Measurements from ENCODE around the gene CALHM3. TPM values are rescaled to one million over a fixed set of nuclear protein-coding genes. Genes with fewer than 3 reads are reported as not detected.
"Not testable (repeated sequence)": the region's sequence is repeated elsewhere in the genome, so short reads cannot be mapped to it uniquely, and the experiment has no call there.

CALHM3 gene
- total and polyA plus RNA-seq, 2 experiments from 2014 or later, result not detected

DNA sequence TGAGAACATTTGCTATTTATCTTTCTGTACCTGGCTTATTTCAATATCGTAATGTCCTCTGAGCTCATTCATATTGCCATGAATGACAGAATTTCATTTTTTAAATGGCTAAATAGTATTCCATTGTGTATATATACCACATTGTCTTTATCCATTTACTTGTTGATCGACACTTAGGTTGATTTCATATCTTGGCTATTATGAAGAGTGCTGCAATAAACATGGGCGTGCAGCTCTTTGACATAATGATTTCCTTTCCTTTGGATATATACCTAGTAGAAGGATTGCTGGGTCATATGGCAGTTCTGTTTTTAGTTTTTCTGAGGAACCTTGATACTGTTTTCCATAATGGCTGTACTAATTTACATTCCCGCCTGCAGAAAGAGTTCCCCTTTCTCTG lies 44.6 kb upstream of the CALHM3 start:
- Histone ChIP-seq H2AFZ (no peak overlapping the region), H3K27me3 (no peaks in the 10 kb centered on the region), H3K9me2 (replicated peaks; ENCODE audit: insufficient read depth) (no peaks in the 10 kb centered on the region), H3K4me2 (no peak overlapping the region), H3K79me2 (no peaks in the 10 kb centered on the region), H3K4me3 (no peak overlapping the region), H3K4me1 (ENCODE audit: insufficient read depth) (no peaks in the 10 kb centered on the region), H4K20me1 (ENCODE audit: insufficient read depth, poor library complexity, severe bottlenecking) (no peaks in the 10 kb centered on the region), H3K9me3 (ENCODE audit: low read depth) (no peaks in the 10 kb centered on the region), H3K36me3 (replicated peaks; ENCODE audit: insufficient read depth, low read depth) (no peaks in the 10 kb centered on the region), H3K27ac (no peak overlapping the region)
- WGBS (ENCODE audit: low lambda C conversion rate, missing lambda C conversion rate), result 93% methylated on average over 4 of the region's 4 CpGs
- TF ChIP-seq EZH2 (IDR thresholded peaks at IDR 0.05; ENCODE audit: borderline replicate concordance), result no peak
- TF ChIP-seq, protein P1, sequence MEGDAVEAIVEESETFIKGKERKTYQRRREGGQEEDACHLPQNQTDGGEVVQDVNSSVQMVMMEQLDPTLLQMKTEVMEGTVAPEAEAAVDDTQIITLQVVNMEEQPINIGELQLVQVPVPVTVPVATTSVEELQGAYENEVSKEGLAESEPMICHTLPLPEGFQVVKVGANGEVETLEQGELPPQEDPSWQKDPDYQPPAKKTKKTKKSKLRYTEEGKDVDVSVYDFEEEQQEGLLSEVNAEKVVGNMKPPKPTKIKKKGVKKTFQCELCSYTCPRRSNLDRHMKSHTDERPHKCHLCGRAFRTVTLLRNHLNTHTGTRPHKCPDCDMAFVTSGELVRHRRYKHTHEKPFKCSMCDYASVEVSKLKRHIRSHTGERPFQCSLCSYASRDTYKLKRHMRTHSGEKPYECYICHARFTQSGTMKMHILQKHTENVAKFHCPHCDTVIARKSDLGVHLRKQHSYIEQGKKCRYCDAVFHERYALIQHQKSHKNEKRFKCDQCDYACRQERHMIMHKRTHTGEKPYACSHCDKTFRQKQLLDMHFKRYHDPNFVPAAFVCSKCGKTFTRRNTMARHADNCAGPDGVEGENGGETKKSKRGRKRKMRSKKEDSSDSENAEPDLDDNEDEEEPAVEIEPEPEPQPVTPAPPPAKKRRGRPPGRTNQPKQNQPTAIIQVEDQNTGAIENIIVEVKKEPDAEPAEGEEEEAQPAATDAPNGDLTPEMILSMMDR (IDR thresholded peaks at IDR 0.05; ENCODE audit: poor library complexity), result no peak
- no peak for TF ChIP-seq EZH2phosphoT487 (IDR thresholded peaks at IDR 0.05; ENCODE audit: low read depth, severe bottlenecking, unreplicated experiment)
- no peak for DNase-seq (ENCODE audit: low spot score)

DNA sequence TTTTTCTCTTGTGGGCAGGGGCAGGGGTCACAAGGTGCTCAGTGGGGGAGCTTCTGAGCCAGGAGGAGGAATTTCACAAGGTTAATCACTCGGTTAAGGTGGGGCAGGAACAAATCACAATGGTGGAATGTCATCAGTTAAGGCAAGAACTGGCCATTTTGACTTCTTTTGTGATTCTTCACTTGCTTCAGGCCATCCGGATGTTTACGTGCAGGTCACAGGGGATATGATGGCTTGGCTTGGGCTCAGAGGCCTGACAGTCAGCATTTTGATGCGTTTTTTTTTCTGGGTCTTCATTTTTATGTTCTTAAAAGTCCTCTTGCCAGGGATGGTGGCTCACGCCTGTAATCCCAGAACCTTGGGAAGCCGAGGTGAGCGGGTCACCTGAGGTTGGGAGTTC lies 43.0 kb upstream of the CALHM3 start:
- H3K79me2 ChIP-seq; H4K20me1 ChIP-seq (ENCODE audit: insufficient read depth, poor library complexity, severe bottlenecking); H3K4me2 ChIP-seq; H3K4me1 ChIP-seq (ENCODE audit: insufficient read depth); H3K9me2 ChIP-seq (replicated peaks; ENCODE audit: insufficient read depth); H3K4me3 ChIP-seq; H3K36me3 ChIP-seq (replicated peaks; ENCODE audit: insufficient read depth, low read depth); H3K9me3 ChIP-seq (ENCODE audit: low read depth); H3K27ac ChIP-seq; H3K27me3 ChIP-seq; H2AFZ ChIP-seq; DNase-seq (ENCODE audit: low spot score): not testable (repeated sequence)
- 91% methylated on average over 7 of the region's 7 CpGs for WGBS (ENCODE audit: low lambda C conversion rate, missing lambda C conversion rate)

DNA sequence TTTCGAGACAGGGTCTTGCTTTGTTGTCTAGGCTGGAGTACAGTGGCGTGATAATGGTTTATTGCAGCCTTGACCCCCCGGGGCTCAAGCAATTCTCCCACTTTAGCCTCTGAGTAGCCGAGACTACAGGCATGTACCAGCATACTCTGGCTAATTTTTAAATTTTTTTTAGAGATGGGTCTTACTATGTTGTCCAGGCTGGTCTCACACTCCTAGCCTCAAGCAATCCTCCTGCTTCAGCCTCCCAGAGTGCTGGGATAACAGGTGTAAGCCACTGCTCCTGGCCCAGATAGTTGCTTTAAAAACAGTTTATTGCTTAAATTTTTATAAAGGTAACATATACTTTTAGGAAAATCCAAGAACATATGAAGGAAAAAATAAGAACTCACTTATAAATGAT lies 40.8 kb upstream of the CALHM3 start:
- TF ChIP-seq, protein P1 (IDR thresholded peaks at IDR 0.05; ENCODE audit: poor library complexity), result no peak
- TF ChIP-seq EZH2phosphoT487 (IDR thresholded peaks at IDR 0.05; ENCODE audit: low read depth, severe bottlenecking, unreplicated experiment), result no peak
- no peak for TF ChIP-seq EZH2 (IDR thresholded peaks at IDR 0.05; ENCODE audit: borderline replicate concordance)
- no peak overlapping the region for H2AFZ ChIP-seq
- no peaks in the 10 kb centered on the region for H3K9me2 ChIP-seq (replicated peaks; ENCODE audit: insufficient read depth)
- H3K4me3 ChIP-seq, result no peak overlapping the region
- no peaks in the 10 kb centered on the region for H3K27me3 ChIP-seq
- H3K79me2 ChIP-seq, result no peaks in the 10 kb centered on the region
- H3K9me3 ChIP-seq (ENCODE audit: low read depth), result no peaks in the 10 kb centered on the region
- peaks cover 3% of the 10 kb centered on the region for H3K4me1 ChIP-seq (ENCODE audit: insufficient read depth)
- 82% methylated on average over 4 of the region's 4 CpGs for WGBS (ENCODE audit: low lambda C conversion rate, missing lambda C conversion rate)
- H3K4me2 ChIP-seq, result no peak overlapping the region
- H4K20me1 ChIP-seq (ENCODE audit: insufficient read depth, poor library complexity, severe bottlenecking), result no peaks in the 10 kb centered on the region
- no peak for DNase-seq (ENCODE audit: low spot score)
- no peaks in the 10 kb centered on the region for H3K36me3 ChIP-seq (replicated peaks; ENCODE audit: insufficient read depth, low read depth)
- no peak overlapping the region for H3K27ac ChIP-seq

DNA sequence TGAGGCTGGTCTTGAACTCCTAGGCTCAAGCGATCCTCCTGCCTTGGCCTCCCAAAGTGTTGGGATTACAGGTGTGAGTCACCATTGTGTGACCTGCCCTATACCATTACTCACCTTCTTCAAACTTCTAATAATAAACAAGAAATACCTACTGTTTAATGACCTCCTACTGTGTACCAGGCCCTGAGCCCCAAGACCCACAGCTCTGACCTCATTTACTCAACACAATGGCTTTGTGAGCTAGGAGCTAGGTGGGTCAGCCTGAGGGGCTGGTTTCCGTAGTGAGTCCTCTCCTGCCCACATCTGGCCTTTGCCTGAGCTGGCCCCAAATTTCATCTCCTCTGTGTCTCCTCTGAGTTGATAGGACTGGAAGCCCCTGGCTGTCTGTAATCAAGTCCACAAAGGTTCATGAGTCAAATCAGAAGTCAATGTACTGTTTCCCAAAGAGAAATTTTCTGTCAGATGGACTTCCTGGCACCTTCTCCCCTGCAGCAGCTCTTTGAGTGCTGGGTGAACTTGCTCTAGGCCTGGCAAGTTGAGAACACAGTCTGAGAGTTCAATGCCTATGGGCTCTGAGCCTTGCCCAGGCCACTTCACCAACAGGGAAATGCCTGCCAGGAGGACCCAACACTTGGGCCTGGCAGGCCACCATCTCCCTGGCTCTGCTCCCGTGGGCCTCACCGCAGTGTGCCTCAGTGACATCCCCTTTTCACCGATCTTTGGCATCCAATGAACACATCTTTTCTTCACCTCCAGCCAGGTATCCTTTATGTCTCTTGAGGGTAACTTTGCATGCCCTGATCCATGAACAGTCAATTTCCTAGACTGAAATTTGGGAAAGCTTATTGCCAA lies 38.4 kb upstream of the CALHM3 start:
- Histone ChIP-seq H4K20me1 (ENCODE audit: insufficient read depth, poor library complexity, severe bottlenecking) (no peaks in the 10 kb centered on the region), H3K79me2 (no peaks in the 10 kb centered on the region), H2AFZ (no peak overlapping the region), H3K9me2 (replicated peaks; ENCODE audit: insufficient read depth) (no peaks in the 10 kb centered on the region), H3K36me3 (replicated peaks; ENCODE audit: insufficient read depth, low read depth) (no peaks in the 10 kb centered on the region), H3K4me3 (no peak overlapping the region), H3K27ac (no peak overlapping the region), H3K4me1 (ENCODE audit: insufficient read depth) (peaks cover 25% of the 10 kb centered on the region), H3K4me2 (no peak overlapping the region), H3K27me3 (no peaks in the 10 kb centered on the region), H3K9me3 (ENCODE audit: low read depth) (no peaks in the 10 kb centered on the region)
- TF ChIP-seq, protein P1 (IDR thresholded peaks at IDR 0.05; ENCODE audit: poor library complexity), result no peak
- TF ChIP-seq EZH2 (IDR thresholded peaks at IDR 0.05; ENCODE audit: borderline replicate concordance), result no peak
- 96% methylated on average over 5 of the region's 5 CpGs for WGBS (ENCODE audit: low lambda C conversion rate, missing lambda C conversion rate)
- DNase-seq (ENCODE audit: low spot score), result no peak

Measured in hepatocyte (in vitro differentiated cells).